NCI-H146 (cell line): ENCODE measurements around the gene CRYBG3.
A peak's percentile ranks its signal among the peaks of the same experiment; 100 is the strongest.

Experiments
- DNase-seq: peaks from one replicate; lab custom pipeline; 2025; lab: John Stamatoyannopoulos, UW

CRYBG3 gene

DNA sequence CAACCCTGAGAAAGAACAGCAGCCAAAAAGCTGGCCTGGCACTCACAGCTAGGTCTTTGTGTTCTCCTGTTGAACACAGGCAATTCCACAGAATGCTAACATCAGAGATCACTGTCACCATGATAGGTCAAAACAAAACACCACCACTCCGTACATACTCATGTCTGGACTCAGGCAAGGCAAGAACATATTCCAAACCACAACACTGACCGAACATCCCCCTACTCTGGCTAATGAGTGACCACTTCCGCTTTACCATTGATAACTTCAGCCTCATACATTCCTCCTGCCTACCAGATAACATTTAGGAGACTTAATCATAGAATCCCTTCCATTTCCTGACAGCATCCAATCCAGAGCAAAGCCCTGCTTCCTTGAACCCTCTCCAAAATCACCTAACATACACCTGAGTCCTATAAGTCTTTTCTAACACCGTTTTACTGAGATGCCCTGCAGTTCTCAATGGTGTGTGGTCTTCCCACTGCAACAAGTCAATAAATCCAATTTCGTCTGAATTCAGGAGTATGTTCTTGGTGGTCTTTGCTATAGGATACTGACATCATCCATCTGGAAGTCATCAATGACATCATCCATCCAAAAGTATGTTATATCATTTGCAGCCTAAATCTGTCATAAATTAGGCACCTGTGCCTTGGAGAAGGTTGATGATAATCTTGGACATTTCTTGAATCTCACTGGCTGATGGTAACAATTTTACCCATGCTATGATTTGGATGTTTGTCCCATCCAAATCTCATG, 126.7 kb downstream of the CRYBG3 start:
- DNase-seq = no peak

DNA sequence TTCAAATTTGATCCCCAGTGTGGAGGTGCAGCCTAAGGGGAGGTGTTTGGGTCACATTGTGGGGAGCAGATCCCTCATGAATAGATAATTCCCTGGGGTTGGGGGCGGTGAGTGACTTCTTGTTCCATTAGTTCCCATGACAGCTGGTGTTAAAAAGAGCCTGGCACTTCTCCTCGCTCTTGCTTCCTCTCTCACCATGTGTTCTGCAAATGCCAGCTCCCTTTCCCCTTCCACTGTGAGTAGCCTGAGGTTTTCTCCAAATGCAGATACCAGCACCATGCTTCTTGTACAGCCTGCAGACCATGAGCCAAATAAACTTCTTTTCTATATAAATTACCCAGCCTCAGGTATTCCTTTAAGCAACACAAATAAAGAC, 127.3 kb downstream of the CRYBG3 start:
- DNase-seq = no peak

DNA sequence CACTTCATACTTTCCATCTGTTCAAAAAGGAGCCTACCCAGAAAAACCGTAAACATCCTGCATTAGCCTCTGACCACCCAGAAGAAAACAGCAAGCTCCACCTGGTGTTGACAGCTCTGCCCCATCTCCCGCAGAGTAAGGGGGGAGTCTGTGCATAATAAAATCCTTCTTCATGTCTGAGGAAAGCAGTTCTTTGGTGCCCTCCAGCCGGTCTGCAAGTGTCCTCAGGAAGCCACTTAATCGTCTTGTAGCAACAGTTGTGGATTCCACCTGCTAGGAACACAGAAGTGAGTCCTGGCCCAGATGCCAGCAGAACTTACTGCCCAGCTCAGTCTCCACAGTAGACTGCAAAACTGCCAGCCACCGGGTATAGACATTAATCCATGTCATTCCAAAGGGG, 127.9 kb downstream of the CRYBG3 start:
- DNase-seq = no peak

DNA sequence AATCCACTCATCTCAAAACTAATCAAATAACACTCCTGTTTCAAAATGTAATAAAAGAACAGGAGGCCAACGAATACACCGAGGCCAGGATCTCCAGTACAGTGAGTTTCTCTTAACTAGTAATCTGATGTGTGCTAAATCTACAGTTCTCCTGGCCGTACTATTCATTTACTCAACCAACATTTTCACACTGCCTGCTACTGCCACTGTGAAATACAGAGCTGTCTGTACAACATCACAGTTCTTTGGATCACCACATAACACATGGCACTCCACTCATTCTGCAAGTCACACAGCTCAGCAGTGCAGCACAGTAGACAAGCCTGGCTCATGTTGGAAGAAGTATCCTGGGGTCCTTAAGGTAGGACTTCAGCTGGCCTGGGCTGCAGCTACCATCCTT, 128.5 kb downstream of the CRYBG3 start:
- no peak for DNase-seq

DNA sequence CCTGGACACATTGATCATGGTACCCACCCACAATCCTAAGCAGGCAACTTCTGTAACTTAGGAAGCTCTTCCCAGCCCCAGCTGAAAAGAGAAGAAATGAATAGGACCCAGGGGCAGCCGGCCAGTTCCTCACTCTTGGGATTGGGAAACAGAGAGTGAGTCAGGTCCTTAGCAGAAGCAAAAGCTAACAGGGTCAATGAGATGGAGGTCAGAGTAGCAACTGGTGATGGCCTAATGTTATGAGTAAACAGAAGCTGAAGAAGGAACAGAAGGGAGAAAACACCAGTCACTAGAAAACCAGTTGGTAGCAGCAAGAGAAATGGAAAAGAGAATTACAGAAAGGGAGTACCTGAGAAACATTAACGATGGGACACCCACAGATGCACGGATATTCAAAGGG, 130.5 kb downstream of the CRYBG3 start:
- DNase-seq = no peak

DNA sequence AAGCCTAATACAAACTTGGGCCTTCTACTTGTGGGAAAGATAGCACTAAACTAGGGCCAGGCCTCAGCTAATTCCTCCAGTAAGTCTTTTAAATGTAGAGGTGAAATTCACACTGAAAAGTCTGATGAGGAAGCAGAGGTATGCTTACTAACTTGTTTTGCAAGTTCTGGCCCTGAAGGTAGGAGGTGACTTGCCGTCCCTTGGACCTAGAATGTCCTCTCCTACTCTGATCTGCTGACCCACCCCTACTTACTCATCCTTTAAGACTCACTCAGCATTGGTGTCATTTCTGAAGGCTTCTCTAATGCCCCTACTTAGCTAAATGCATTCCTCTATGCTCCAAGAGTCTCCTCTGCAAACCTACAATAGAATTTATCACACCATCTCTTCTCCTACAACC, 131.1 kb downstream of the CRYBG3 start:
- DNase-seq = no peak

DNA sequence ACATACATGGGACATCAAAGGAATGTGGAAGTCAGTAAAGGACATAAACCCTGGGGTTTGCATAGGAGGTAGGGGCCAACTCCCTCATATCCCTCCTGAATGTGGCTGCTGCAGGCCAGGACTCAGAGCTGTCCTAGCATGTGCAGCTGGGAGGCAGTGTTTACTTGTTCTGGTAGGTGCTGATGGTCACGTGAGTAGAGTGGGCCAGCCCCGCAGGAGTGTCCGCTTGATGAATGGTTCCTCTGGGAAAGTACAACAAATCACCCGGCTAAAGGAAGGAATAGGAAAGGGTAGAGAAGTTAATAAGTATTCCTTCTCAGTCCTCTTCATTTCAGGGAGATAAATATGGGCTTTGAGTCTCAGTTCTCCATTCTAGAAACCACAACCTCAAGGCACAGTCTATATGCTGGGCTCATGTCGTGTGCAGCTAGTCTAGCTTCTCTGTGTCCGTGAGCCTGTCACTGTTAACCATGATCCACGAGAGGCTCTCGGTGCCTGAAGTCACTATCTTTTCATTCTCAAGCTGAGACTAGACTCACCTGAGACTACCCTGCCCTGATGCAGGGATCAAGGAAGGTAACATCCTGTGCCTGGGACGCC, 132.5 kb downstream of the CRYBG3 start:
- no peak for DNase-seq

DNA sequence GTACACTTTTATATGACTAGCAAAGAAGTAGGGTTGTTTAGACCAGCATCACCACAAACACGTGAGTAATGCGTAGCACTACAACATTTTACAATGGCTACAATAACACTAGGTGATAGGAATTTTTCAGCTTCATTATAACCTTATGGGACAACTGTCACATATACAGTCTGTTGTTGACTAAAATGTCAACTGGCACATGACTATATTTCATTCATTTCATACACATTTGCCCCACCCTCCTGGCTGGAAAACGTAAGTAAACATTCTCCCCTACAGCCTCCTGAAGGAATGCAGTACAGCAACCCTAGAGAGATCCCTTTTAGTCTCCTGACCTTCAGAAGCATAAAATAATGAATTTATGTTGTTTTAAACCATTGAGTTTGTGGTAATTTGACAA, 134.2 kb downstream of the CRYBG3 start:
- DNase-seq = no peak

DNA sequence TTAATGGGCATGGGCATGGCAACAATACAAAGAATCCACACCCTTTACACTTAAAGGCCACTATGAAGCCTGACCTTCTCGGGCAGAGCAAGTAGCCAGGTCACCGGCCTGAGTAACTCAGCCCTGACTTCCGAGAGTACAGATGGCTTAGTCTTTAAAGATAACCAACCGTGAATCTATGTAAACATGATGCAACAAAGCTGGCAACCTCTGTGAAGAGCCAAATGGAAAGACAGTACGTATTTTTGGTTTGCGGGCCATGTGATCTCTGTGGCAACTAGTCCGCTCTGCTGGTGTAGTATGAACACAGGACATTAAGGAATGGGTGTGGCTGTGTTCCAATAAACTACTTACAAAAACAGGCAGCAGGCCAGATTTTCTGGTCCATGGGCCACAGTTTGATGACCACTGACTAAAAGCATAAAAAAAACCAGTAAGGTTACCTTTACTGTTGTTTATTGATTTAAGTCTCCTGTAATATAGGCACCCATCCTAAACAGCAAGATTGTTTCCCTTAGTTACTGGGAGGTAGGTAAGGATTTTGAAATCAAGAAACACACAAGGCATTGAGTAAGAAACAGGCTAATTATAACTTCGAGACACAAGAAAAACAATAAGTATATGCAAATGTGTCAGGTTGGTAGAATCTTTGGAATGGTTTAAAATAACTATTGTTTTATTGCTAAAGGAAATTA, 136.0 kb downstream of the CRYBG3 start:
- DNase-seq = no peak

DNA sequence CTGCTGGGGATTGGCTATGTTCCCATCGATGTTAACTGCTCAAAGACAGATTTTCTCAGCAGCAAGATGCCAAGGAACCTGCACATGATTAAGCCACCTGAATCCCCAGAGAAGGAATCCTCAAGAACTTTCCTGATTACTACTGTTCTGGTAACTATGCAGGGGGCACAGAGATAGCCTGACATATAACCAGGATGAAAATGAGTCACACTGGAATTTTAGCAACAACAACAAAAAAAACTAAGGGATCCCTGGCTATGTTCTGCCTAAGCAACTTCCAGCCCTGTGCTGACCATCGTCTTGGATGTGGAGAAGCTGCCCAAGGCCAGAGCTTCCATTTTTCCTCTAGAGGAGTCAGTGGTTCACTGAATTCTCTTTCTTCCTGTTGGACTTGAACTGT, 136.6 kb downstream of the CRYBG3 start:
- DNase-seq = no peak

DNA sequence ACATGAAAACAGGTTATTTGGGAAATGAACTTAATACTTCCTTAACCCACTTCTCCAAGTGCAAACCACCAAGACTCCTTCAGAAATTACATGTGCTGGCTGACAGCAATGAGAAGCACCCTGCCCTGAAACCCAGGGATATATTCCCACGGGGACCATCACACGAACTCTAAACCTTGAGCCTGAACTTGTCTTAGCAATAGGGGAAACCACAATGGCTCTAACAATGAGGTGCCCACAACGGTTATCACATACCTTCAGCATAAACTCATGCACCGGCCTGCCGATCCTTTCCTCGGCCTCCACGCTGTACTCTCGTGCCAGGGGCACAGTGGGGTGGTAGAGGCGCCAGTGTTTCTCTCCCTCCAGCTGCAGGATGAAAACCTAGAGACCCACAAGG, 137.0 kb downstream of the CRYBG3 start:
- DNase-seq = no peak

DNA sequence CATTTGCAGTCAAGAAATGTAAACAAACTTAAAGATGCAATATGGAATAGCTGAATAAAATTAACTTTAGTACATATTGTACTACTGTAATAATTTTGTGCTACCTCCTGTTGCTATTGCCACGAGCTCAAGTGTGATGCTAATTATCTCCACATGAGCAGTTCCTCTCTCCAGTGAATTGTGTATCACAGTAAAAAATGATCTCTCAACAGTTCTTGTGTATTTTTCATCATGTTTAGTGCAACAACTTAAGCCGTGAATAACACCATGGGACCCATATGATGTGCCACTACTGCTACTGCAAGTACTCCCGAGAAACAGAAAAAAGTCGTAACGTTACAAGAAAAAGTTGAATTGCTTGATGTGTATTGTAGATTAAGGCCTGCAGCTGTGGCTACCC, 138.1 kb downstream of the CRYBG3 start:
- no peak for DNase-seq

DNA sequence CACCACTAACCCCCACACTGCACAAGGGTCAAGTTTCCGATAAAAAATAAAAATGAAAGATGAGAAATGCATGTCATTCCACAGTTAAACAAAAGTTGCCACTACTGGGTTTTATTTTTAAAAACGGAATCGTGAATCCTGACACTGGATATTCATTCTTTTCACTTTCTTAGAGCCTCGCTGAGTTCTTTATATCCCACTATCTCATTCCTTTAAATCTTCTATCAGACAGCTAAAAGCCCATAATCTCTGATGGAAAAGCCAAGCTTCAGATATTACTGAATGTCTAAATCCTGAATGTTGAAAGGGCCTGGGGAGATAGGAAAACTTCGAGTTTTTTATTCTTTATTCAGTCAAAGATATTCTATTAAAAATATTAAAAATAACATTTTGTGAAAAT, 138.7 kb downstream of the CRYBG3 start:
- no peak for DNase-seq

DNA sequence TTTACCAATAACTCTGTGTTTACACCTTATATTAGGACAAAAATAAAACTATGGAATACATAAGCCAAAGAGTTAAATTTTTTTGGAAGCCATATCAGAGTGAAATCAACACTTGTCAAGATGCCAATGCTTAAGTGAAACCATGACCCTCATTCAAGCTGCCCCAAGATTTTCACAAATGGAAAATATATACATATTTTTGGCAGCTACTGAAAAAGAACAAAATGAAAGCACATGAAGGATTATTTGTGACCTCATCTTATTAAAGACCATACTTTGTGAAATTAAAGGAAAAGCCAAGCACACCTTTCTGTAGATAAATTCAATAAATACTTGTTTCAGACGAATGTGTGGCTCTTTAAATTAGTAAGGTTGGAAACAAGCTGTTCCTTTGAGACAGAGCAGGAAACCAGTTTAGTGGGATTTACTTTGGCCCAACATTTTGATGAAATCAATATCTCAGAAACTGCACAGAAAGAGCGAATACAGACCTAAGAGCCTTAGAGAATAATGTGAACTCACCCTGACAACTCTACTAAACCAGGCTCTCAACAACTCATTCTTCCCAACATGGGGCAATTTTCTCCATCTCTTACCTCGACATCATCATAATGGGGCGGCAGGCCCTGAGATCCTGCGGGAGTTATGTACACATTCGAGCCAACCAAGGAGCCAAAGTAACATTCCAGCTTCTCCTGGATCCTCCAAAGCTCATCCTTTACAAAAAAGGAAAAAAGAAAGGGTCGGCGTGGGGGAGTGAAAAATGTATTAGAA, 139.4 kb downstream of the CRYBG3 start:
- DNase-seq = no peak

DNA sequence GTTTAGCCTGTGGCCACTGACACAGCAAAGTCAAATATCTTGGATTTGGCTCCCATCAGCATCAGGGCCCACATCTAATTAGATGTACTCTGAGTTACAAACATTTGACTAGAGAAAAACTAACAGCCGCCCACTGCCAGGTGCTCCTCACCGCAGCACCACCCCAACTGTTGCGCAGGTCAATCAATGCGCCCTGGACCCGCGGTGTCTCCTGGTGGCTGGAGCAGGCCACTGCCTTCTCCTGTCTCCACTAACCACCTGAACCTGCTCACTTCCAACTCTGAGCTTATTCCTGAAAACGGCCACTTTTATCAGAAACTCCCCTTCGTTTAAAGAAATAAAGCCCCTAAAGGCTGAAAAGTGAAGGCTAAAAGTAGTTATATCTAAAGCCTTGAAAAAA, 146.2 kb downstream of the CRYBG3 start:
- DNase-seq = peak; percentile 37

DNA sequence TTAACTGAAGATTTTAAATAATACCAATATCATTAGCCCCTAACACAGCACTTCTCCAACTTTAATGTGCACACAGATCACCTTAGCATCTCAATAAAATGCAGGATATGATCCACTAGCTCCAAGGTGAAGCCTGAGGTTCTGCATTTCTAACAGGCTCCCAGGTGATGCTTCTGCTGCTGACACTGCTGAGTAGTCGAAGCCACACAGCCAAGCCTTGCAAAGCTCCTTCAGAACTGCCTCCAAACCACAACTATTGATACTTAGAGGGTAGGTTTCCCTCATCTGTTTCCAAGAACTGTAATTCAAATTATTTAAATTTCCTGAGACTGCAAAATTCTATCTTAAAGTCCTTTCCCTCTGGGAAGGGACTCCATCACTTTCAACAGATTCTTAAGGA, 146.6 kb downstream of the CRYBG3 start:
- DNase-seq = no peak

DNA sequence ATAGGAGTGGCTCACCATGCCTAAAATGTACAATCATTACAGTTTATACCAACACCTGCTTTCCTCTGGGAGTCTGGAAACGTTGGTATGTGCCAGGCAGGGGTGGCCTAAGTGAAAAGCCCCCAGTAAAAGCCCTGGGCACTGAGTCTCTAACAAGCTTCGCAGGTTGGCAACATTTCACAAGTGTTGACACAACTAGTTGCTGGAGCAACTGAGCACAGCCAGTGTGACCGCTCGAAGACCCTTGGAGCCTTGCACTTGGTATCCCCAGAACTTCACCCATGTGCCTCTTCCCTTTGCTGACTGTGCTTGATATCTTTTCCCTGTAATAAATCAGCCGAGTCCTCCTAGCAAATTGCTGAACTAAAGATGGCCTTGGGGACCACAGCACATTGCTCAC, 147.7 kb downstream of the CRYBG3 start:
- DNase-seq = no peak

DNA sequence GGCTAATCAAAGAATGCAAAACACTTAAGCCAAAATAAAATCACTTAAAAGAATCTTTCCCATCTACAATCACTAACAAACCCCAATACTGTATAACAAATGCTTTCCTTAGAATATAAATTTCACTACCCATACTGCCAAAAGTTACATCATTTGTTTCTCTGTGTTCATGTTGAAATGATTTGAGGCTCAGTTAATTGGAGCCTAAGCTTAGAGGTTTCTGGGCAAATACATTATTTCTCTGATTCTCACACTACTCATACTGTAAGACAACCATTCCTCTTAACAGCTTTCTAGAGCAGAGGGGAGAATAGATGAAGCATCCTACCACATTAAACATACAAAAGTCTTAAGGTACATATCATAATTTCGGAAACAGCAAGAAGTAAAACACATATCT, 148.3 kb downstream of the CRYBG3 start:
- DNase-seq = no peak

DNA sequence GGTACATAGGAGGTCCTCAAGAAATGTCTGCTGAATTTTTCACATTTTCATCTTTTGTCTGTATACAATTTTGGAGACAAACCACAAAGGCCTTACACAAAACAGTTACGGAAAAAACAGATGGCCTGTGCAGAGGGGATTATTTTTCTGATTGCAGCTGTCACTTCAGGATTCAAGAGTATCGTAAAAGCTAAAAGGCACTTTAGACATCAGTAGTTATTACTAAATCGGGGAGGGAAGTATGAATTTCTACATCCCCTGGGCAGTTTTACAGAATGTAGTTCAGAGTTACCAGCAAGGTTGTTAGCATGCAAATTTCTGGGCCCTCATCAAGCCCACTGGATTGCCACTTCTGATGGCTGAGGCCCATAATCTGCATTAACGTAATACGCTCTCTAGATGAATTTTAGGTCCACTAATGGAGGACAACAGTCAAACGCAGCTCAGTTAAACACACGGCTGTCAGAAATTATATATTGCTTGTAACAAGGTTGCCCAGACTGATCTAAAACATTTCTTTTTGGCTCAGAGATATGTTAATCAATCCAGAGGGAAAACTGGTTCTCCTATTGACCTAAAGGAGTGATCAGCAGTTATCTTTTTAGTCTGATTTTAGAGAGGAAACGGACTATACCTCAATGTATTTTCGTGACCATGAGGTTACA, 149.3 kb downstream of the CRYBG3 start:
- no peak for DNase-seq

DNA sequence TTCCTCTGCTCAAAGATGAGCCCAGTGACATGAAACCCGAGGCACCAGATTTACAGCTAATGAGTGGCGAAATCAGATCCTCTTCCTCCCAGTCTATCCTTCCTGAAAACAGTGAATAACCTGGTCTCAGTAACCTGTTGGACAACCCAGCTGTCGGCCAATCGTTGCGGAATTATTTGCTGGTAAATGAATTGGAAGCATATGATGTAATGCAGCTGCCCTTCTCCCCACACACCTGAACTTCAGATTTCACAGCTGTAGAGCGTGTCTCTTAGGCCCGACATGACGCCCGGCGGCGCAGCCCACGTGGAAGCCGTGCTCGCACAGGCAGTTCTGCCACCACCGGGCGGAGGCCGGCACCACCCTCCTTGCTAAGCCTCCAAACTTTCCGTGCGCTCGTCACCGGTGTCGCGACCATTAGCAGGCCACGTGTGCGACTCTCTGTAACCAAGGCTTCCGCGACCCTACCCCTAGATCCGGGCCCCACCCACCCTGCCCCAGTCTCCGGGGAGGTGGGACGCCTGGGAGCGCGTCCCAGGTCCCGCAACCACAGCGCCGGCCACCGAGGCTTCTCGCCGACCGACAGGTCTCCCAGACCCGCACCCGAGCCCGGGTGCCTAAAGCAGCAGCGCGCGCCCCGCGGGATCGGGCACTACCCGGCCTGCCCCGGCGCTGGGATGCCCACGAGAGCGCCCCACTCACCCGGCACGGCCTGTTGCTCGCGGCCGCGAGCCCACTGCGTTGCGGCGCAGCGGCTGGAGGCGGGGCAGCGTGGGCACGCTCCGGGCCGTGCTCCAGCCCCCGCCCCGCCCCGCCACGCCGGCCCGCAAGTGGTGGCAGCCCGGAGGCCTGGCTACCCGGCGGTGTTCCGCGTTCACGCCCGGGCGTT, 150.1 kb downstream of the CRYBG3 start, which contains the start of gene RIOX2:
Gene RIOX2, minus strand, starts transcription at position 753 of the 889 bp plus-strand sequence. CDS start 4,838 bp downstream, outside the sequence.
- peak; percentile 67 for DNase-seq

DNA sequence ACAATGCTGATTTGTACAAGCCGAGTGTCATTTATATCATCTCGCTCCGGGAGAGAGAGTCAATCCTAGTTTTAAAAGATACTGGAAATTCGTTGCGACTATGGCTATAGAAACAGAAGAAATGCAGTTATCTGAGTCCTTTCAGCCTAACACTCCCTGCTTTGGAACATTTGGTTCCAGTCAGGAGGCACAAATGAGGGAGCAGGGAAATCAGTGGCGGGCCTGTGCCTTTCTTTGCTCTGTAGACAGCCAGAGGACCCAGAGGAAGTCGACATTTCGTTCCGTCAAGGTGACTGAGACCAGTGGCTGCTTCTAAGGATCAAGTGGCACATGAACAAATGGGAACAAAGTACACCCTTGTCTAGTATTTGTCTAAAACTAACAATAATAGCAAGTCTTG, 151.2 kb downstream of the CRYBG3 start:
- DNase-seq = no peak
